ENCODE results near the gene OR2F1.

OR2F1 gene
- long read RNA-seq: 0 reads

GRCh38 chr7:143954544-143954943 lies at the start of gene OR2F1:
Gene OR2F1, plus strand, starts transcription at chr7:143954844. Its CDS starts 5,127 bp downstream, at chr7:143959971.
- no peak for TF ChIP-seq SPI1 (IDR thresholded peaks at IDR 0.05; ENCODE audit: borderline replicate concordance, low read depth)
- no peak for TF ChIP-seq CTCF (IDR thresholded peaks at IDR 0.05; ENCODE audit: insufficient read depth, low read length)
- TF ChIP-seq POLR2AphosphoS5 (IDR thresholded peaks at IDR 0.05; ENCODE audit: low read depth): no peak
- no peak for TF ChIP-seq GABPA (IDR thresholded peaks at IDR 0.05; ENCODE audit: low read depth)
- TF ChIP-seq, protein P1, sequence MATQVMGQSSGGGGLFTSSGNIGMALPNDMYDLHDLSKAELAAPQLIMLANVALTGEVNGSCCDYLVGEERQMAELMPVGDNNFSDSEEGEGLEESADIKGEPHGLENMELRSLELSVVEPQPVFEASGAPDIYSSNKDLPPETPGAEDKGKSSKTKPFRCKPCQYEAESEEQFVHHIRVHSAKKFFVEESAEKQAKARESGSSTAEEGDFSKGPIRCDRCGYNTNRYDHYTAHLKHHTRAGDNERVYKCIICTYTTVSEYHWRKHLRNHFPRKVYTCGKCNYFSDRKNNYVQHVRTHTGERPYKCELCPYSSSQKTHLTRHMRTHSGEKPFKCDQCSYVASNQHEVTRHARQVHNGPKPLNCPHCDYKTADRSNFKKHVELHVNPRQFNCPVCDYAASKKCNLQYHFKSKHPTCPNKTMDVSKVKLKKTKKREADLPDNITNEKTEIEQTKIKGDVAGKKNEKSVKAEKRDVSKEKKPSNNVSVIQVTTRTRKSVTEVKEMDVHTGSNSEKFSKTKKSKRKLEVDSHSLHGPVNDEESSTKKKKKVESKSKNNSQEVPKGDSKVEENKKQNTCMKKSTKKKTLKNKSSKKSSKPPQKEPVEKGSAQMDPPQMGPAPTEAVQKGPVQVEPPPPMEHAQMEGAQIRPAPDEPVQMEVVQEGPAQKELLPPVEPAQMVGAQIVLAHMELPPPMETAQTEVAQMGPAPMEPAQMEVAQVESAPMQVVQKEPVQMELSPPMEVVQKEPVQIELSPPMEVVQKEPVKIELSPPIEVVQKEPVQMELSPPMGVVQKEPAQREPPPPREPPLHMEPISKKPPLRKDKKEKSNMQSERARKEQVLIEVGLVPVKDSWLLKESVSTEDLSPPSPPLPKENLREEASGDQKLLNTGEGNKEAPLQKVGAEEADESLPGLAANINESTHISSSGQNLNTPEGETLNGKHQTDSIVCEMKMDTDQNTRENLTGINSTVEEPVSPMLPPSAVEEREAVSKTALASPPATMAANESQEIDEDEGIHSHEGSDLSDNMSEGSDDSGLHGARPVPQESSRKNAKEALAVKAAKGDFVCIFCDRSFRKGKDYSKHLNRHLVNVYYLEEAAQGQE (IDR thresholded peaks at IDR 0.05; ENCODE audit: insufficient replicate concordance, low read depth): no peak
- H3K27me3 ChIP-seq (ENCODE audit: insufficient read depth, poor library complexity, severe bottlenecking): no peaks in the 10 kb centered on the region
- no peak for DNase-seq (ENCODE audit: low read depth in 1 of 2, low spot score in 1 of 2)
- H3K4me3 ChIP-seq (replicated peaks; ENCODE audit: insufficient read depth, low read length): no peak within 1 kb of the TSS
- no peak within 1 kb of the TSS for H3K27ac ChIP-seq (replicated peaks)

- TF ChIP-seq CTCF (IDR thresholded peaks at IDR 0.05; ENCODE audit: insufficient read depth, low read length) (no peak), GABPA (IDR thresholded peaks at IDR 0.05; ENCODE audit: low read depth) (no peak), SPI1 (IDR thresholded peaks at IDR 0.05; ENCODE audit: borderline replicate concordance, low read depth) (no peak), POLR2AphosphoS5 (IDR thresholded peaks at IDR 0.05; ENCODE audit: low read depth) (no peak)
- TF ChIP-seq, protein P1 (IDR thresholded peaks at IDR 0.05; ENCODE audit: insufficient replicate concordance, low read depth): no peak
- H3K27ac ChIP-seq (replicated peaks): no peak overlapping the region
- H3K4me3 ChIP-seq (replicated peaks; ENCODE audit: insufficient read depth, low read length): no peak overlapping the region
Measured at GRCh38 chr7:143905509-143905908, 49.1 kb upstream of the OR2F1 start.

GRCh38 chr7:143906151-143906550 lies 48.5 kb upstream of the OR2F1 start:
- Histone ChIP-seq H3K27me3 (ENCODE audit: insufficient read depth, poor library complexity, severe bottlenecking) (no peaks in the 10 kb centered on the region), H3K4me3 (replicated peaks; ENCODE audit: insufficient read depth, low read length) (no peak overlapping the region), H3K27ac (replicated peaks) (no peak overlapping the region)
- DNase-seq (ENCODE audit: low read depth in 1 of 2, low spot score in 1 of 2): no peak
- TF ChIP-seq SPI1 (IDR thresholded peaks at IDR 0.05; ENCODE audit: borderline replicate concordance, low read depth): no peak
- no peak for TF ChIP-seq GABPA (IDR thresholded peaks at IDR 0.05; ENCODE audit: low read depth)
- TF ChIP-seq CTCF (IDR thresholded peaks at IDR 0.05; ENCODE audit: insufficient read depth, low read length): no peak
- TF ChIP-seq, protein P1 (IDR thresholded peaks at IDR 0.05; ENCODE audit: insufficient replicate concordance, low read depth): no peak

More at GRCh38 chr7:143905509-143905908, 49.1 kb upstream of the OR2F1 start:
- DNase-seq (ENCODE audit: low read depth in 1 of 2, low spot score in 1 of 2): no peak
- no peaks in the 10 kb centered on the region for H3K27me3 ChIP-seq (ENCODE audit: insufficient read depth, poor library complexity, severe bottlenecking)

Data from HL-60 (cell line).